ENCODE data around the gene PHF21B. TPM values are rescaled to one million over a fixed set of nuclear protein-coding genes. Genes with fewer than 3 reads are reported as not detected.

Gene PHF21B
- total RNA-seq, 2 experiments from 2014 or later: 0.92 to 1.1 TPM

DNA sequence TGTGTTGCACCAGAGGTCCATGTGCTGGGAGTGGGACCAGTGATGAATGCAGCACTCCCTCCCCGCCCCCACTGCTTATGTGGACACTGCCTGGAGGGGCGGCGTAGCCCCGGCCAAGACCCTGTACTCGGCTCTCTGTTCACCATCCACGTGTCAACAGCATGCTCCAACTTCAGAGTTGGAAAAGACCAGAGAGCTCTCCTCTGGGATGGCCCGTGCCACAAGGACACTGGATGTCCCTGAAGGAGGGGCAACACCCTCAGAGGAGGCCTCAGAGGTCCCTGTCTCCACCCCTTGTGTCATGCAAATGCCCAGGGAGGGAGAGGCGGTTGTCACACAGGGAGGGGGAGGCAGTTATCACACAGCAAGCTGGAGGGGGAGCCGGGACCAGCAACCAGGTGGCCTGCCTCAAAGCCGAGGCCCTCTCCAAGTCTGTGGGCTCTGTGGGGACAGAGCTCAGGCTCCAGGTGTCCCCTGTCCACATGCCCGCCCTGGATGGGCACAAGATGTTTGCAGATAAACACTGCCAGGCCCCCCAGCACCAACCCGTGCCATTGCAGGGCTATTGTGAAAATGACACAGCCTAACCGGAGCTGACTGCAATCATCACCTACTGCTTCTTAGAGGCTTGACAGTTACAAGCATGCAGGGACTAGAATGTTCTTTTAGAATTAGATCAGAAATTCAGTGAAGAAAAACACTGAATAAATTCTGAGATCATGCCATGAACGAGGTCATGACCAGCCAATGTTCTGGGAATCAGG lies 121.1 kb downstream of the PHF21B start:
- ChIA-PET POLR2A (no interaction called here), CTCF (no interaction called here)
- no peaks in the 10 kb centered on the region for H3K4me1 Mint-ChIP-seq (ENCODE audit: low read depth)
- ATAC-seq (no peak), DNase-seq (no peak)
- intact Hi-C loops (cut with micrococcal nuclease): no loop called here
- TF ChIP-seq CTCF (IDR thresholded peaks at IDR 0.05): no peak
- H3K4me3 Mint-ChIP-seq: no peak overlapping the region
- H3K9me3 Mint-ChIP-seq: no peaks in the 10 kb centered on the region
- no peaks in the 10 kb centered on the region for H3K36me3 Mint-ChIP-seq (ENCODE audit: low read depth)
- H3K27ac Mint-ChIP-seq: no peak overlapping the region
- H3K27me3 Mint-ChIP-seq: no peaks in the 10 kb centered on the region

GRCh38 chr22:44887941-44888366 lies 121.9 kb downstream of the PHF21B start:
- ATAC-seq: no peak
- Mint-ChIP-seq H3K36me3 (ENCODE audit: low read depth) (no peaks in the 10 kb centered on the region), H3K27me3 (no peaks in the 10 kb centered on the region), H3K4me1 (ENCODE audit: low read depth) (no peaks in the 10 kb centered on the region), H3K4me3 (no peak overlapping the region), H3K9me3 (no peaks in the 10 kb centered on the region), H3K27ac (no peak overlapping the region)
- CTCF ChIA-PET: no interaction called here
- DNase-seq: no peak
- intact Hi-C loops (cut with micrococcal nuclease): no loop called here
- POLR2A ChIA-PET: no interaction called here
- no peak for TF ChIP-seq CTCF (IDR thresholded peaks at IDR 0.05)

DNA sequence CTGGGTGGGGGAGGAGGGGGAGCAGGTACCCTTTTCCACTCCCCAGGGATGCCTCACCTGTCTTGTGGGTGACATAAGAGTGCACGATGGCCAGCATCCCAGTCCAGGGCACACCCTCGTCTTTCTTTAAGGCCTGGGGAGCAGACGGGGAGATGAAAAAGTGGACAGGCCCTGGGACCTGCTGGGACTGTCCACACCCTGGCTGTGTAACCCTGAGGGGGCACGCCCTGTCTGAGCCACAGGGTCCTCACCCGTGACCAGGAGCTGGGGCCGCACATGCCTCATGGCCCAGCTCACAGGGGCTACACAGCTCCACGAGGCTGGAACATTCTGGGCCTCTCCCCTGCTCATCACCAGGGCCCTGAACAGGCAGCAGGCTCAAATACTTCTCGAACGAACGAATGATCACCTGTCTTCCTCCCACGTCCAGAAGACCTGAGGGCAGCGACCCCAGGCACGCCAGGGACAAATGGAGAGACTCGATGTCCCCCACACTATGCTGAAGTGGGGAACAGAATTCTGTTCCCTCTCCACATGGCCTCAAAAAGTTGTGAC lies 123.9 kb downstream of the PHF21B start:
- Mint-ChIP-seq H3K4me3 (no peak overlapping the region), H3K4me1 (ENCODE audit: low read depth) (no peaks in the 10 kb centered on the region), H3K9me3 (no peaks in the 10 kb centered on the region), H3K27ac (no peak overlapping the region), H3K36me3 (ENCODE audit: low read depth) (no peaks in the 10 kb centered on the region), H3K27me3 (no peaks in the 10 kb centered on the region)
- intact Hi-C loops (cut with micrococcal nuclease): no loop called here
- TF ChIP-seq CTCF (IDR thresholded peaks at IDR 0.05): no peak
- ATAC-seq (no peak), DNase-seq (no peak)
- CTCF ChIA-PET: no interaction called here
- POLR2A ChIA-PET: no interaction called here

GRCh38 chr22:44884968-44885805 lies 124.6 kb downstream of the PHF21B start:
- ChIA-PET CTCF (no interaction called here), POLR2A (no interaction called here)
- no peaks in the 10 kb centered on the region for H3K9me3 Mint-ChIP-seq
- intact Hi-C loops (cut with micrococcal nuclease): no loop called here
- no peaks in the 10 kb centered on the region for H3K36me3 Mint-ChIP-seq (ENCODE audit: low read depth)
- H3K4me1 Mint-ChIP-seq (ENCODE audit: low read depth): no peaks in the 10 kb centered on the region
- no peak for TF ChIP-seq CTCF (IDR thresholded peaks at IDR 0.05)
- ATAC-seq (no peak), DNase-seq (no peak)
- no peak overlapping the region for H3K4me3 Mint-ChIP-seq
- no peak overlapping the region for H3K27ac Mint-ChIP-seq
- no peaks in the 10 kb centered on the region for H3K27me3 Mint-ChIP-seq

DNA sequence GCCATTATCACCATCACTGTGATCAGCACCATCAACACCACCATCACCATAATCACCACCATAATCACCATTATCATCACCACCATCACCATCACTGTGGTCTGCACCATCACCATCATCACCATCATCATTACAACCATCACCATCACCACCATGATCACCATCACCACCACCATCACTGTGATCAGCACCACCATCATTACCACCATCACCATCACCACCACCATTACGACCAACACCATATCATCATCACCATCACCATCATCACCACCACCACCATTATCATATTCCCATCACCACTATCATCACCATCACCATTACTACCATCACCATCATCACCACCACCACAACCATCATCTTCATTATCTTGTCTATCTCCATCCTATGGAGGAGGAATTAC lies 125.2 kb downstream of the PHF21B start:
- Mint-ChIP-seq H3K4me1 (ENCODE audit: low read depth) (no peaks in the 10 kb centered on the region), H3K36me3 (ENCODE audit: low read depth) (no peaks in the 10 kb centered on the region), H3K9me3 (no peaks in the 10 kb centered on the region), H3K4me3 (no peak overlapping the region), H3K27me3 (no peaks in the 10 kb centered on the region), H3K27ac (no peak overlapping the region)
- DNase-seq: no peak
- ChIA-PET POLR2A (no interaction called here), CTCF (no interaction called here)
- intact Hi-C loops (cut with micrococcal nuclease): no loop called here
- TF ChIP-seq CTCF (IDR thresholded peaks at IDR 0.05): no peak
- no peak for ATAC-seq

Measured in activated CD8-positive, alpha-beta T cell treated with anti-CD3 and anti-CD28 coated beads for 36 hours (primary cell).